GM12874 (cell line): Measurements from ENCODE around the gene BPIFB3.

Experiments
- CTCF ChIP-seq: IDR thresholded peaks from 2 replicates; pipeline ENCODE4 v1.5.1; 2011; ENCODE audit warnings: low read depth, mild to moderate bottlenecking, control low read depth, low read length, moderate library complexity; ENCODE audit not compliant: insufficient read depth

BPIFB3 gene

GRCh38 chr20:33053291-33054106 is at the start of gene BPIFB3:
BPIFB3 (plus strand) TSS chr20:33053903; CDS start chr20:33055436, 1,533 bp downstream.
- TF ChIP-seq CTCF = no peak

DNA sequence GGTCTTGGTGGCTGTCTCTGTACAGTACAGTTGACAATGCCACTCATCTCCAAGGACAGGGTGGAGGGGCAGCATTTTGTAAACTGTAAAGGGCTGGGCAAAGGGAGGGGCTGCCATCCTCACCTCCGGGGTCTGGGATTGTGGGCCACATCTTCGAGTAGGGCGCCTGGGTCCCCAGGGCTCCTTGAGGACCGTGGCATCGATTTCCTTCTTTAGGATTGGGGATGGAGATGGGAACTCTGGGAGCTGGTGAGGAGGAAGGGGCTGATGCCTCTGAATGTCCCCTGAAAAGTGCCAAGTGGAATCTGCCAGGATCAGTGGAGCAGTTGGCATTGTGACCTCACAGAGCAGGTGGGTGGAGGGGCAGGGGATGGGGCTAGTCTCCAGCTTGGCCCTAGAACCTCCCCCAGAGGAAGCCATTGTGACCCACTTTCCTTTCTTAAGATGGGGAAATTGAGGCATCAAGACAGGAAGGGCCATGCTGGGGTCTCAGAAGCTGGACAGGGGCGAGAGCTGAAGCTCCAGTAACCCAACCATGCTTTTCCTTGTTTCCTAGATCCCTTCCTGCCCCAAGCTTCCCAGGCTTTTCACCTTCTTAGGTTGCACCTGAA is 49.5 kb upstream of the BPIFB3 start, which contains the start of gene SUN5:
TSS of gene SUN5 (minus strand) at position 293 of the 611 bp plus-strand sequence. CDS start at position 200, 93 bp downstream.
- no peak for TF ChIP-seq CTCF

DNA sequence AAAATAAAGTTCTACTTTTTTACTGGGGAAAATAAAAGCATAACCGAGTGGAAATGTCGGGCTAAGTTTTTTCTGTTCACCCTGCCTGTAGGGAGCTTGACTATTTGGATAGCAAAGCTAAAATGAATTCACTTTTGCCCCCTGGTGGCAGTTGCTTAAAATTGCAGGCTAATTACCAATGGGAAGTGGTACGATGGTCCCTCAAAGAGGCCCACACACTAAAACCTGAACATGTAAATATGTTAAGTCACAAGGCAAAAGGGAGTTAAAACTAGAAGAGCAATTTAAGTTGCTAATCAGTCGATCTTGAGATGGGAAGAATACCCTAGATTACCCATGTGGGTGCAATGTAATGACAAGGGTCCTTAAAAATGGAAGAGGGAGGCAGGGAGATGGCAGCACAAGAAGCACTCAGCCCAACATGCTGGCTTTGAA is 48.6 kb upstream of the BPIFB3 start:
- peak; percentile 44; the same call in 1 of the 2 replicates for TF ChIP-seq CTCF

DNA sequence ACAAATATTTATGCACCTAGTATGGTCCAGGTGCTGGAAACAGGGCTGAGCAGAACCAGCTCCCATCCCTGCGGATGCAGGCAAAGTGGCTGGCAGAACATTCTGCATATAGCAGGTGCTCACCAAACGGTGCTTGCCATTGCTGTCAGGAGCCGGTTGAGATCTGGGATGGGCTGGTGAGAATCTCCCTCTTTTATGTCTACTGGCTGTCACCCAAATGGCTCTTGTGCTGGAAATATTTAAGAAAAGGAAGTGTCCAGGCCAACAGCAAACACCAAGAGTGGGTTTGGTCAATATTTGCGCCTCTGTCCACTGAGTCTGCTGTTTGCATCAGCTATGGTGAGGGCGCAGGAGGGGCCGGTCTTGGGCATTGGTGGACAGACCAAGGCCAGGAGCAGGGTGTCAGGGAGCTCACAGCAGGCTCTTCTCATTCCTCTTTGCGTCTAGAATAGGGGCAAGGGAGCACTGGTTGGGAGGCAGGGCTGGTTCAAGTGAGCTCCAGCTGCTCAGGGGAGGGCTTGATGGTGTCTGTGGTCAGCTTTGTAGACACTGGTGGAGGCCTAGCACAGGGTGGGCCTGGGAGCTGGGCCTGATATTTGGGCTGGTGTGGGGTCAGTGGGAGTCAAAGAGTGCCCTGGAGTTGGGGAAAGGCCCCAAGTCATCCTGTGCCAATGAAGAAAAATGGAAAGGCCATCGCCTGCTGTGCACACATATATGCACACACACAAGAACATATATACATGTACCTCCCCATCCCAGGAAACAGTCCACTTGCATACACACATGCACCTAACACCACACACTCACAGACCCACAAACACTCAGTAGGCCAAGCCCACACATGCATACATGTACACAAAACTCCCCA is 47.6 kb upstream of the BPIFB3 start:
- TF ChIP-seq CTCF = no peak

DNA sequence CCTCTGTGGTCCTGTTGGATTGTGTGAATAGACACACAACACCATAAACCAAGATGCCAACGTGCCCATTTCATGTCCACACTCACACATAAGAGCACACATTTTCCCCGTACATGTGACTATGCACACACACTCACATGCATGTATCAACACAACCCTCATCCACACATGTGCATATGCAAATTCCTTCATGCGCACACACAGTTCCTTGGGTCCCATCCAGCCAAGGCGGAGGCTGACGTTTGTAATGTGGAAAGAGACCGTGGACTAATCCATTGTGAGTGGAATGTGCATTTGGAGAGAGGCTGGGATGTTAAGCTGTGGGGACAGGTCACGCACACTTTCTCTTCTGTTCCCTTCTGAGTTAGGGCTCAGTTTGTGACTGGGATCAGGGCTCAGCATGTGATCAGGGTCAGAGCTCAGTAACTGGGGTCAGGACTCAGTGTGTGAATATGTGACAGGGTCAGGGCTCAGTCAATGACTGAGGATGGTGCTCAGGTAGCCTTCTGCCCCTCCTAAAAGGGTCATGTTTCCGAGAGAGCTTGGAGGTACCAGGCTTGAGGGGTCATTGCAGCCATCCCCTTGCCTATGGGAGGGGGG is 46.8 kb upstream of the BPIFB3 start:
- no peak for TF ChIP-seq CTCF

GRCh38 chr20:33007376-33008335 is 46.0 kb upstream of the BPIFB3 start, which contains the start of gene BPIFB2:
BPIFB2 (plus strand) TSS chr20:33007704; CDS start chr20:33008575, 871 bp downstream.
- TF ChIP-seq CTCF = no peak
